GM19468 (cell line): ENCODE data around the gene NOP53.
"Not testable (repeated sequence)": the region's sequence is repeated elsewhere in the genome, so short reads cannot be mapped to it uniquely, and the experiment has no call there.

Source experiments
- ATAC-seq: cut with Tn5 transposase; IDR thresholded peaks from one replicate; pipeline ENCODE4 v1.9.1; 2021; ENCODE audit warnings: mild to moderate bottlenecking, moderate library complexity, moderate number of reproducible peaks; ENCODE audit not compliant: unreplicated experiment; ENCODE audit errors: extremely low read depth

NOP53 gene

GRCh38 chr19:47769534-47769933, 24.2 kb downstream of the NOP53 start:
- ATAC-seq = no peak

DNA sequence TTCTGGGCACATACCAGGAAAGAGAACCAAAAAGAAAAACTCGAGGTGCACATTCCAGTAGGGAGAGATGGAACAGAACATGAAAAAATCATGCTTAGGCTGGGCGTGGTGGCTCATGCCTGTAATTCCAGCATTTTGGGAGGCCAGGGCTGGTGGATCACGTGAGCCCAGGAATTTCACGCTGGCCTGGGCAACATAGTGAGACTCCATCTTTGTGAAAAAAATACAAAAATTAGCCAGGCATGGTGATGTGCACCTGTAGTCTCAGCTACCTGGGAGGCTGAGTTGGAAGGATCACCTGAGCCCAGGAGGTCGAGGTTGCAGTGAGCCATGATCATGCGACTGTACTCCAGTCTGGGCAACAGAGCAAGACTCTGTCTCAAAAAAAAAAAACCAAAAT, 25.9 kb downstream of the NOP53 start:
- ATAC-seq = not testable (repeated sequence)

DNA sequence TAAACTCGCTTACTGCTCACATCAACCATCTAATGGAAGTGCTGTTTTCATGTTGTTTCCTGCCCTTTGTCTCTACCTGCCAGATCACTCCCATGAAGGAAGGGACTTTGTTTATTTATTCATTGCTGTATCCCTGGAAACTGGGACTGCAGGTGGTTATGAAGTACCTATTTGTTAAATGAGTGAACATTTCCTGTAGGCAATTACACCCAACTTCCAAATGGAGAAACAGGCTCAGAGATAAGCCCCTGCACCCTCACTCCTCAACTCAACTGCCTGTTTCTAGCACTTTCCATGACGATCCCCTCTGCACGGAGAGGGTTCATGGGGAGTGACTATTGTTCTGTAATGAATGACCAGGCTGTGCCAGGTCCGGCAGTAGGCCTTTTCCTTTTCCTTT, 31.2 kb downstream of the NOP53 start:
- ATAC-seq = no peak

- not testable (repeated sequence) for ATAC-seq
Observed at GRCh38 chr19:47777245-47778048, 32.1 kb downstream of the NOP53 start.

- no peak for ATAC-seq
Observed at GRCh38 chr19:47778049-47778953, 33.0 kb downstream of the NOP53 start, which contains the start of gene SELENOW. SELENOW (plus strand) TSS chr19:47778703; CDS start chr19:47778786, 83 bp downstream.

GRCh38 chr19:47778954-47779351, 33.6 kb downstream of the NOP53 start:
- no peak for ATAC-seq

DNA sequence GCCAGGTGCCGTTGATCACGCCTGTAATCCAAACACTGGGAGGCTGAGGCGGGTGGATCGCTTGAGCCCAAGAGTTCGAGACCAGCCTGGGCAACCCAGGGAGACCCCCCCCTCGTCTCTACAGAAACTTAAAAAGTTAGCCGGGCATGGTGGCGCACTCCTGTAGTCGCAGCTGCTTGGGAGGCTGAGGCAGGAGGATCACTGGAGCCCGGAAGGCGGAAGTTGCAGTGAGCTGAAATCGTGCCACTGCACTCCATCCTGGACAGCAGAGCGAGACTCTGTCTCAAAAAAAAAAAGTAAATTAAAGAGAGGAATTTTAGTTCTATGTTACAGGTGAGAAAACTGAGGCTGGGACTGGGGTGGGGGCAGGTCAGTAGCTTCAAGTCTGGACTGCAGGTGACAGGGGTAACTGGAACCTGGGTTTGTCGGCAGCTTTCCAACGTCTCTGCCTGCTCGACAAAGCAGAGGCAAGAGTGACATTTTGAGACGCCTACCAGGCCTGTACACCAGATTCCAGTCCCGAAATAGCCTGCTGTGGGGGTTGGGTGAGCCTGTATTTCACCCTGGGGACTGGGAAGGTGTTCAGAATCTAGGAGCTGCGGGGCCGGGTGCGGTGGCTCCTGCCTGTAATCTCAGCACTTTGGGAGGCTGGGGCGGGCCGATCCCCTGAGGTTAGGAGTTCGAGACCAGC, 34.3 kb downstream of the NOP53 start:
- ATAC-seq = no peak

DNA sequence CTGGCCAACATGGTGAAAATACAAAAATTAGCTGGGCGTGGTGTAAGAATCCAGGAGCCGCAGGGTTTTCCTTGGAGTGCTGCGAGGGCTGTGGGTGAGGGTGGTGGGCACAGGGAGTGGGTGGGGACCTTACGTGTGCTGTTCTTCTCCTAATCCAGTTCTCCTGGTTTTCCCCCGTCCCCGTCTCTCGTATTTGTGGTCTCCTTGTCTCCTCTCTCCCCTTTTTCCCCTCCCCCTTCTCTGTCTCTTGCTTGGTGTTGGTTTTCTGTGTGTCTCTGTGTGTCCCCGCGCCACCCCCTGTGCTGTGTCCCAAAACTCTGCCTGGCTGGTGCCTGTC, 34.8 kb downstream of the NOP53 start:
- no peak for ATAC-seq

DNA sequence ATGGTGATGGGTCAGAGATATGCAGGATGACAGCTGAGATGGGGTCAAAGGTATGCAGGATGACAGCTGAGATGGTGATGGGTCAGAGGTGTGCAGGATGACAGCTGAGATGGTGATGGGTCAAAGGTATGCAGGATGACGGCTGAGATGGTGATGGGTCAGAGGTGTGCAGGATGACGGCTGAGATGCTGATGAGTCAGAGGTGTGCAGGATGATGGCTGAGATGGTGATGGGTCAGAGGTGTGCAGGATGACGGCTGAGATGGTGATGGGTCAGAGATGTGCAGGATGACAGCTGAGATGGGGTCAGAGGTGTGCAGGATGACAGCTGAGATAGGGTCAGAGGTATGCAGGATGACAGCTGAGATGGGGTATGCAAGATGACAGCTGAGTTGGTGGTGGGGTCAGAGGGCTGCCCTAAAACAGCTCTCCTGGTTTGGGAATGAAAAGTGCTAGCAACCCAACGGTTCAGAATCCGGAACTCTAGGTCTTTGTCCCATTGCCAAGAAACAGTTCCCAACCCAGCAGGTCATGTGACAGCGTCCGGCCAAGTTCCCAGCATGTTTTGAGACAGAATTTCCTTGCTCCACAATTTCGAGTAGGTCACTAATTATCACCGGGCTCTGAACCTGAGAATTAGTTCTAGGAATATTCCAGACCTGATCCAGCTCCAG, 36.4 kb downstream of the NOP53 start:
- no peak for ATAC-seq

GRCh38 chr19:47786566-47786965, 41.2 kb downstream of the NOP53 start:
- ATAC-seq = no peak

- not testable (repeated sequence) for ATAC-seq
Observed at GRCh38 chr19:47787307-47787706, 42.0 kb downstream of the NOP53 start.

DNA sequence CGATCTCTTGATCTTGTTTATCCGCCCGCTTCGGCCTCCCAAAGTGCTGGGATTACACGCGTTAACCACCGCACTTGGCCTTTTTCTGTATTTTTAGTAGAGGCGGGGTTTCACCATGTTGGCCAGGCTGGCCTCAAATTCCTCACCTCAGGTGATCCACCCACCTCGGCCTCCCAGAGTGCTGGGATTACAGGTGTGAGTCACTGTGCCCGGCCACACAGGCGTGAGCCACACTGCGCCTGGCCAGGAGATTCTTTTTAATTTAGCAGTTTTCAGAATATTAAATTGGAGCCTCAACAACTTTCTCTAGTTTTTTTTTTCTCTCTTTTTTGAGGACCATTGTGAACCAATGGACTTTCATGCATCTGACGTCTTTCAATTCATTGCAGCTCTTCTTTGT, 44.5 kb downstream of the NOP53 start:
- not testable (repeated sequence) for ATAC-seq

DNA sequence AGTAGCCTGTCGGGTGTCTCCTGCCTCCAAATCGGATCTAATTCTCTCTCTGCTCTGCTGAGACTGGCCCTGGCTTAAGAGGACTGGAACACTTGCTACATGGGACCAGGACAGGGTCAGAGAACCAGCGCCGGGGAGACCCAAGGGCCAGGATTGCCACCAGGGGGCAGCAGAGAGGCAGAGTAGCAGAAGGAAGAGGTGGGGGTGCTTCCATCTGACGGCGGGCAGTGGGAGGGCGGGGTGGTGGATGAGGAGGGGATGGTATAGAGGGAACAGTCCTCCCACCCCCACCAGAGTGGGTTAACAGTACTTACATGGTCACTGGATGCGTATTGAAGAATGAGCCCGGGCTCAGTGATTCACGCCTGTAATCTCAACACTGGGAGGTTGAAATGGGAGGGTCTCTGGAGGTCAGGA, 45.1 kb downstream of the NOP53 start:
- no peak for ATAC-seq

- ATAC-seq = no peak
Observed at GRCh38 chr19:47792616-47793015, 47.3 kb downstream of the NOP53 start.

DNA sequence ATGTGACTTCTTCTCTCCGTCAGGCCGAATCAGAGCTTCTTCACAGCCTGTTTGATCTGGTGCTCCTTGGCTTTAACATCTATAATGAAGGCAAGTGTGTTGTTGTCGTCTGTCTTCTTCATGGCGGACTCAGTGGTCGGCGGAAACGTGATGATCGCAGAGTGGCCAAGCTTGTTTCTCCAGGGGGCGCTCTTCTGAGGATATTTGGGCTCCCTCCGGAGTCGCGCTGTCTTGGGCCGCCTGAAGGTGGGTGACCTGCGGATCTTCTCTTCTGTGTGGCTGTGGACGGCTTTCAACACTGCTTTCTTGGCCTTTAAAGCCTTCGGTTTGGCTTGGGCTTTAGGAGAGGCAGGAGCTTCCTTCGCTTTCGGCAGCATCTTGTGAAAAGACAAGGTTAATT, 49.2 kb downstream of the NOP53 start:
- ATAC-seq = no peak

DNA sequence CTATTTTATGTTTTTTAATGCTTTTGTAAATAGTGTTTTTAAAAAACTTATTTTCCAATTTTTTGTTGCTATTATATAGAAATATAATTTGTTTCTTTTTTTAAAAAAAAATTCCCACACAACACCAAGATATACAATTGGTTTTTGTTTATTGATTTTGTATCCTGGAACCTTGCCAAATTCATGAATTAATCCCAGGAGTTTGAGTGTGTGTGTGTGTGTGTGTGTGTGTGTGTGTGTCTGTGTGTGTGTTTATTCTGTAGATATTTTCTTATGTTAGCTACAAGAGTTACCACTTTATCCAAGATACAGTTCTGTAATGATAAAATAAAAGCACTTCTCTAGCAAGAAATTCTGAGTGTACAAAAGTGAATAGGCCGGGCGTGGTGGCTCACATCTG, 51.4 kb downstream of the NOP53 start:
- no peak for ATAC-seq

- no peak for ATAC-seq
Observed at GRCh38 chr19:47797996-47798903, 52.9 kb downstream of the NOP53 start.

DNA sequence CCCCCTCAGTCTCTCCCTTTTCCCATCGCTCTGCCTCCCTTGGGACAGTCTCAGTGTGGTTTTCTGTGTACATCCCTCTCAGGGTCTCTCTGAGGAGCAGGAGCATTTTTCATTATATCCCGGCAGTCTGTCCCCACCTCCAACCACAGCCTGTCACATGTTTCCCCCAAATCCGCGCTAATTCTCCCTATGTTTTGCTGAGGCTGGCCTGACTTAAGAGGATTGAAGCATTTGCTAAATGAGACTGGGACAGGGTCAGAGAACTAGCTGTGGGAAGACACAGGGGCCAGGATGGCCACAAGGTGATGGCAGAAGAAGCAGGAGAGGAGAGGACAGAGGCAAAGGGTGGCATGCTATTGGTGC, 53.5 kb downstream of the NOP53 start:
- ATAC-seq = no peak

- ATAC-seq = no peak
Observed at GRCh38 chr19:47801270-47801669, 55.9 kb downstream of the NOP53 start.
